Measurements from ENCODE around the gene ADAM19. TPM values are rescaled to one million over a fixed set of nuclear protein-coding genes. Genes with fewer than 3 reads are reported as not detected.

ADAM19 gene
- total and polyA plus RNA-seq, 2 experiments from 2014 or later: 6.0 to 8.6 TPM

GRCh38 chr5:157550663-157551062 is 24.9 kb downstream of the ADAM19 start:
- Histone ChIP-seq H4K20me1 (ENCODE audit: insufficient read depth, poor library complexity, severe bottlenecking) (no peaks in the 10 kb centered on the region), H3K27me3 (no peaks in the 10 kb centered on the region), H3K4me1 (ENCODE audit: insufficient read depth) (no peaks in the 10 kb centered on the region), H3K79me2 (peaks cover 5% of the 10 kb centered on the region), H3K9me2 (replicated peaks; ENCODE audit: insufficient read depth) (no peaks in the 10 kb centered on the region), H2AFZ (no peak overlapping the region), H3K9me3 (ENCODE audit: low read depth) (no peaks in the 10 kb centered on the region), H3K27ac (no peak overlapping the region), H3K4me3 (no peak overlapping the region), H3K4me2 (no peak overlapping the region), H3K36me3 (replicated peaks; ENCODE audit: insufficient read depth, low read depth) (no peaks in the 10 kb centered on the region)
- DNase-seq (ENCODE audit: low spot score): no peak
- TF ChIP-seq EZH2phosphoT487 (IDR thresholded peaks at IDR 0.05; ENCODE audit: low read depth, severe bottlenecking, unreplicated experiment) (no peak), EZH2 (IDR thresholded peaks at IDR 0.05; ENCODE audit: borderline replicate concordance) (no peak), CTCF (IDR thresholded peaks at IDR 0.05; ENCODE audit: poor library complexity) (no peak)
- WGBS (ENCODE audit: low lambda C conversion rate, missing lambda C conversion rate): 93% methylated on average over 4 of the region's 4 CpGs

- H3K4me2 ChIP-seq: no peak overlapping the region
- DNase-seq (ENCODE audit: low spot score): no peak
- H3K79me2 ChIP-seq: peaks cover 5% of the 10 kb centered on the region
- no peak overlapping the region for H3K27ac ChIP-seq
- no peak overlapping the region for H2AFZ ChIP-seq
- H3K4me1 ChIP-seq (ENCODE audit: insufficient read depth): no peaks in the 10 kb centered on the region
- H3K9me2 ChIP-seq (replicated peaks; ENCODE audit: insufficient read depth): no peaks in the 10 kb centered on the region
- 95% methylated on average over 5 of the region's 5 CpGs for WGBS (ENCODE audit: low lambda C conversion rate, missing lambda C conversion rate)
- TF ChIP-seq CTCF (IDR thresholded peaks at IDR 0.05; ENCODE audit: poor library complexity) (no peak), EZH2phosphoT487 (IDR thresholded peaks at IDR 0.05; ENCODE audit: low read depth, severe bottlenecking, unreplicated experiment) (no peak), EZH2 (IDR thresholded peaks at IDR 0.05; ENCODE audit: borderline replicate concordance) (no peak)
- H3K36me3 ChIP-seq (replicated peaks; ENCODE audit: insufficient read depth, low read depth): no peaks in the 10 kb centered on the region
- no peak overlapping the region for H3K4me3 ChIP-seq
- H3K27me3 ChIP-seq: no peaks in the 10 kb centered on the region
- no peaks in the 10 kb centered on the region for H3K9me3 ChIP-seq (ENCODE audit: low read depth)
- H4K20me1 ChIP-seq (ENCODE audit: insufficient read depth, poor library complexity, severe bottlenecking): no peaks in the 10 kb centered on the region
Measured at GRCh38 chr5:157549954-157550549, 25.5 kb downstream of the ADAM19 start.

- no peaks in the 10 kb centered on the region for H4K20me1 ChIP-seq (ENCODE audit: insufficient read depth, poor library complexity, severe bottlenecking)
- TF ChIP-seq CTCF (IDR thresholded peaks at IDR 0.05; ENCODE audit: poor library complexity): no peak
- TF ChIP-seq EZH2 (IDR thresholded peaks at IDR 0.05; ENCODE audit: borderline replicate concordance): no peak
- H3K36me3 ChIP-seq (replicated peaks; ENCODE audit: insufficient read depth, low read depth): no peaks in the 10 kb centered on the region
- no peaks in the 10 kb centered on the region for H3K4me1 ChIP-seq (ENCODE audit: insufficient read depth)
- WGBS (ENCODE audit: low lambda C conversion rate, missing lambda C conversion rate): 69% methylated on average over 3 of the region's 3 CpGs
- H3K9me3 ChIP-seq (ENCODE audit: low read depth): no peaks in the 10 kb centered on the region
- no peak overlapping the region for H3K4me2 ChIP-seq
- no peak for DNase-seq (ENCODE audit: low spot score)
- no peak overlapping the region for H3K27ac ChIP-seq
- H3K9me2 ChIP-seq (replicated peaks; ENCODE audit: insufficient read depth): no peaks in the 10 kb centered on the region
- H3K27me3 ChIP-seq: no peaks in the 10 kb centered on the region
- peaks cover 5% of the 10 kb centered on the region for H3K79me2 ChIP-seq
- H2AFZ ChIP-seq: no peak overlapping the region
- H3K4me3 ChIP-seq: no peak overlapping the region
Measured at GRCh38 chr5:157549283-157549629, 26.3 kb downstream of the ADAM19 start.
